ENCODE measurements around the gene NTM. TPM values are rescaled to one million over a fixed set of nuclear protein-coding genes. Genes with fewer than 3 reads are reported as not detected.

The NTM gene
- total RNA-seq, 1 experiment from 2014 or later, result not detected

- H3K27ac ChIP-seq (ENCODE audit: low read depth, low read length), result no peak overlapping the region
- CTCF ChIA-PET, result no interaction called here
- RAD21 ChIA-PET (ENCODE audit: low non-redundant PET in 1 of 2, low total read pairs in 2 of 2, uncharacterized antibody in 2 of 2, unreplicated experiment in 2 of 2), result no interaction called here
Measured at GRCh38 chr11:132171031-132171430, 800.6 kb downstream of the NTM start.

More at GRCh38 chr11:132171031-132171430, 800.6 kb downstream of the NTM start:
- no peaks in the 10 kb centered on the region for H3K9me2 ChIP-seq (ENCODE audit: insufficient read depth)
- no peak overlapping the region for H3K9ac ChIP-seq (ENCODE audit: low read length)
- no TSS peak for BruUV-seq (replicated peaks)
- H3K4me2 ChIP-seq (ENCODE audit: low read length), result no peak overlapping the region
- no peak for ATAC-seq
- no peak for DNase-seq (ENCODE audit: low read depth, low spot score)
- no peaks in the 10 kb centered on the region for H3K36me3 ChIP-seq (ENCODE audit: control insufficient read depth in 1 of 2, insufficient read depth in 2 of 2, low read length in 2 of 2)
- intact Hi-C loops (cut with micrococcal nuclease), result no loop called here
- TF ChIP-seq EZH2phosphoT487 (IDR thresholded peaks at IDR 0.05; ENCODE audit: borderline replicate concordance) (no peak), SIN3A (IDR thresholded peaks at IDR 0.05; ENCODE audit: low read depth) (no peak), ZNF274 (IDR thresholded peaks at IDR 0.05; ENCODE audit: low read depth, low read length) (no peak), MAX (IDR thresholded peaks at IDR 0.05) (no peak), ZBTB33 (IDR thresholded peaks at IDR 0.05; ENCODE audit: extremely low read depth, insufficient replicate concordance, low read length) (no peak), SP1 (IDR thresholded peaks at IDR 0.05; ENCODE audit: low read depth) (no peak), POLR2A (IDR thresholded peaks at IDR 0.05; ENCODE audit: borderline replicate concordance, extremely low read depth, insufficient read depth, insufficient read length) (no peak), RAD21 (IDR thresholded peaks at IDR 0.05; ENCODE audit: low read depth) (no peak), ATF3 (IDR thresholded peaks at IDR 0.05) (no peak), CEBPB (IDR thresholded peaks at IDR 0.05; ENCODE audit: low read depth) (no peak)
- no peaks in the 10 kb centered on the region for H3K79me2 ChIP-seq (ENCODE audit: insufficient read depth, low read length)
- no peaks in the 10 kb centered on the region for H3K4me1 ChIP-seq (ENCODE audit: control insufficient read depth in 1 of 2, insufficient read depth in 2 of 2, low read length in 2 of 2)
- H3K9me3 ChIP-seq (ENCODE audit: control insufficient read depth in 1 of 2, insufficient read depth in 1 of 2, low read depth in 1 of 2, low read length in 2 of 2), result peaks cover 0 to 36% of the 10 kb centered on the region in 2 experiments; a peak in 2 of 4 replicates
- H3K27me3 ChIP-seq (ENCODE audit: insufficient read depth, low read length), result no peaks in the 10 kb centered on the region
- no peak overlapping the region for H3K4me3 ChIP-seq (replicated peaks in 1 of 2; ENCODE audit: low read depth in 1 of 2, low read length in 2 of 2)
- H4K20me1 ChIP-seq (ENCODE audit: insufficient read depth), result no peaks in the 10 kb centered on the region
- no peak overlapping the region for H2AFZ ChIP-seq (ENCODE audit: low read depth, low read length, poor library complexity, severe bottlenecking)
- POLR2A ChIA-PET, result no interaction called here

Measured in HCT116 (cell line).